ENCODE measurements around the gene MRPL21. TPM values are rescaled to one million over a fixed set of nuclear protein-coding genes. Genes with fewer than 3 reads are reported as not detected.

MRPL21 gene
- total RNA-seq, 3 donors from 2014 or later = 49.2 to 78.4 (median 72.6) TPM

DNA sequence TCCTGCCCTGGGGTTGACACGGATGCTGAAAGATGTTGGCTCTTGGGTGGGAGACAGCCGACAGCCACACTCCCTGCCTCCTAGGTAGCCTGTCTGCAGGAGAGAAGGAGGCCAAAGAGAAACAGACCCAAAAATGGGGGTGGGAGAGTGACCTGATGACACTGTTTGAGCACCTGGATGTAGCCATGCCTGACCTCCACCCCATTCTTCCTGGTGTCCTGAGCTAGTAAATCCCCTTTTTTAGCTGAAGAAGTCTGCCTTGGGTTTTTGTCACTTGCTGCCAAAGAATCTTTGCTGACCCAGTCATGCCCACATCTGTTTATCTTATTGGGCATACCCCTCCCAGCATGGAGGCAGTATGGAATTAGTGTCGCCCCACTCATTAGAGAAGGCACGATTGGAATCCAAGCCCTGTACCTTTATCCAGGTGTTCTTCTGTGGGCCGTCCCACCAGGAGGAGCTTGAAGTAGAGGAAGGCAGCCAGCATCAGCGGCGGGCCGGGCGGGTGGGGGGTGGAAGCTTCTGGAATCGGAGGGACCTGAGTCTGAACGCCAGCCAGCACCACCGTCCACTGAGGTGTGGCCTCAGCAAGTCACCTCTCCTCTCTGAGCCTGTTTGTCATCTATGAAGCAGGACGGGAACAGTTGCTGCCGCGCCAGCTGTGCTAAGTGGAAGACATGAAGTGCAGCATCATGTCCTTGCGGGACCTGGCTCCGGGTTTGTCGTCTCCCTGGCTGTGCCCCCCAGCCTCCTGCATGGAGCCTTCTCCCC lies 37.9 kb upstream of the MRPL21 start:
- no peaks in the 10 kb centered on the region for H3K36me3 ChIP-seq (ENCODE audit: low read depth)
- intact Hi-C loops (cut with DNase I, micrococcal nuclease) = no loop called here
- TF ChIP-seq, protein P1, sequence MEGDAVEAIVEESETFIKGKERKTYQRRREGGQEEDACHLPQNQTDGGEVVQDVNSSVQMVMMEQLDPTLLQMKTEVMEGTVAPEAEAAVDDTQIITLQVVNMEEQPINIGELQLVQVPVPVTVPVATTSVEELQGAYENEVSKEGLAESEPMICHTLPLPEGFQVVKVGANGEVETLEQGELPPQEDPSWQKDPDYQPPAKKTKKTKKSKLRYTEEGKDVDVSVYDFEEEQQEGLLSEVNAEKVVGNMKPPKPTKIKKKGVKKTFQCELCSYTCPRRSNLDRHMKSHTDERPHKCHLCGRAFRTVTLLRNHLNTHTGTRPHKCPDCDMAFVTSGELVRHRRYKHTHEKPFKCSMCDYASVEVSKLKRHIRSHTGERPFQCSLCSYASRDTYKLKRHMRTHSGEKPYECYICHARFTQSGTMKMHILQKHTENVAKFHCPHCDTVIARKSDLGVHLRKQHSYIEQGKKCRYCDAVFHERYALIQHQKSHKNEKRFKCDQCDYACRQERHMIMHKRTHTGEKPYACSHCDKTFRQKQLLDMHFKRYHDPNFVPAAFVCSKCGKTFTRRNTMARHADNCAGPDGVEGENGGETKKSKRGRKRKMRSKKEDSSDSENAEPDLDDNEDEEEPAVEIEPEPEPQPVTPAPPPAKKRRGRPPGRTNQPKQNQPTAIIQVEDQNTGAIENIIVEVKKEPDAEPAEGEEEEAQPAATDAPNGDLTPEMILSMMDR (IDR thresholded peaks at IDR 0.05) = no peak
- no peaks in the 10 kb centered on the region for H3K9me3 ChIP-seq
- no peak overlapping the region for H3K4me3 ChIP-seq
- H3K4me1 ChIP-seq (ENCODE audit: low read depth) = peaks cover 12% of the 10 kb centered on the region
- no peak for DNase-seq
- no peak for ATAC-seq

GRCh38 chr11:68940651-68941323 lies 37.2 kb upstream of the MRPL21 start:
- Histone ChIP-seq H3K4me3 (no peak overlapping the region), H3K4me1 (ENCODE audit: low read depth) (peaks cover 12% of the 10 kb centered on the region), H3K9me3 (no peaks in the 10 kb centered on the region), H3K36me3 (ENCODE audit: low read depth) (no peaks in the 10 kb centered on the region)
- intact Hi-C loops (cut with DNase I, micrococcal nuclease) = no loop called here
- ATAC-seq (no peak), DNase-seq (no peak)
- TF ChIP-seq, protein P1 (IDR thresholded peaks at IDR 0.05) = no peak

DNA sequence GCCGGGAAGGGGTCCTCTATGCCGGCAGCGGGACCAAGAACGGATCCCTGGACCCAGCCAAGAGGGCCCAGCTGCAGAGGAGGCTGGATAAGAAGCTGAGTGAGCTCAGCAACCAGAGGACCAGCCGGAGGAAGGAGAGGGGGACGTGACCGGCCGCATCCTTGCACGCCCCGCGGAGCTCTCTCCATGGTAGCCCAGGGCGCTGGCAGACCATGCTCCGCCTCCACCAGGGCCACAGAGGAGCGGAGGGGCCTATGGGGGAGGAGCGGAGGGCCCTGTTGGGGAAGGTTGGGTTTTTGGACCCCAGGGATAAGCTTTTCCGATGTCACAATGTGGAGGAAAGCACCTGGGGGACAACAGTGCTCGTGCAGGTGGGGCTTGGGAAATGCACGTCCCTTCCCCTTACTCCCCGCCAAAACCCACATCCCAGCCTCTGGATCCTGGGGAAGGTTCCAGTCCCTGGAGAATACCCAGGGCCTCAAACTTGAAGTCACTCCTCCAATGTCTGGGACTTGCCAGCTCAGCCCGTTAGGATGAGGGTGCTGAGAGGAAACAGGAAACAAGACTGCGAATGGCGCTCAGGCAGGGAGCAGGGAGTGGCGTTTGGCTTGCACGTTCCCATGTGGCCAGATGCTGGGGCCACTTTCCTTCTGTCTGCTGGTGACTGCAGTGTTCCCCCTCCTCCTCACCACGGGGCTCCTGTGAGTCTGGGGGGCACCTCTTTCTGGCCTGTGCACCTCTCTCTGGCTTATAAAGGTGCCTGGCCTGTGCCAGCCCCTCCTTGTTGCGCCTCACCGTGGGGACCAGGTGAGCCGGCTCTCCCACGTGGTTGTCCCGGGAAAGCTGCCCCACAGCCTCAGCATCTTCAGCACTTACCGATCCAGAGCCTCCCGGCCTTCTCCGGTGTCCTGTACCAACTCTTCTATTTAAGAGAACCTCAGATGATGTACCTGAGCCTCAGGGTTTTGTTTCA lies 36.2 kb upstream of the MRPL21 start:
- DNase-seq (no peak), ATAC-seq (no peak)
- no peaks in the 10 kb centered on the region for H3K9me3 ChIP-seq
- peaks cover 12% of the 10 kb centered on the region for H3K4me1 ChIP-seq (ENCODE audit: low read depth)
- intact Hi-C loops (cut with DNase I, micrococcal nuclease) = no loop called here
- H3K36me3 ChIP-seq (ENCODE audit: low read depth) = no peaks in the 10 kb centered on the region
- no peak overlapping the region for H3K4me3 ChIP-seq
- TF ChIP-seq, protein P1 (IDR thresholded peaks at IDR 0.05) = no peak

GRCh38 chr11:68938816-68939582 lies 35.4 kb upstream of the MRPL21 start:
- ATAC-seq (no peak), DNase-seq (no peak)
- intact Hi-C loops (cut with DNase I, micrococcal nuclease) = no loop called here
- Histone ChIP-seq H3K9me3 (no peaks in the 10 kb centered on the region), H3K4me3 (no peak overlapping the region), H3K36me3 (ENCODE audit: low read depth) (no peaks in the 10 kb centered on the region), H3K4me1 (ENCODE audit: low read depth) (peaks cover 12% of the 10 kb centered on the region)
- TF ChIP-seq, protein P1 (IDR thresholded peaks at IDR 0.05) = no peak

DNA sequence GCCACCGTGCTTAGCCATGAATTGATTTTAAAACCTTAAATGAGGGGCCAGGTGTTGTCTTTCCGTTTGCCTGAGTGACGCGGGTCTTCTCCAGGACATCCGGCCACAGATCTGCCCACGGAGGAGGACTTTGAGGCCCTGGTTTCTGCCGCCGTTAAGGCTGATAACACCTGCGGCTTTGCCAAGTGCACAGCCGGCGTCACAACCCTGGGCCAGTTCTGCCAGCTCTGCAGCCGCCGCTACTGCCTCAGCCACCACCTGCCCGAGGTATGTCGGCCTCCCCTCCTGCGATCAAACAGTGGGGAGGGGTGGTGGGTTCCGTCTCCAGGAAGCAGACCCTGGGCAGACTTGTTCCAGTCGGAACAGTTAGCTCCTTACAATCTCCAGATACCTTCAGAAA lies 34.5 kb upstream of the MRPL21 start:
- TF ChIP-seq, protein P1 (IDR thresholded peaks at IDR 0.05) = no peak
- ATAC-seq (no peak), DNase-seq (no peak)
- H3K4me1 ChIP-seq (ENCODE audit: low read depth) = peaks cover 5% of the 10 kb centered on the region
- no peaks in the 10 kb centered on the region for H3K9me3 ChIP-seq
- intact Hi-C loops (cut with DNase I, micrococcal nuclease) = no loop called here
- H3K36me3 ChIP-seq (ENCODE audit: low read depth) = no peaks in the 10 kb centered on the region
- no peak overlapping the region for H3K4me3 ChIP-seq
